MM.1S (cell line): Measurements from ENCODE around the gene TECRL.

Experiments
- DNase-seq: peaks from one replicate; pipeline ENCODE4 v3.0.0-alpha.2; 2015
- H2AFZ ChIP-seq: fragments of 300-600 bp; sonication (generic); 2 replicates; pipeline ENCODE4 v1.6.0; 2016; ENCODE audit warnings: antibody characterized with exemption, low read length
- H3F3A ChIP-seq: fragments of 300-600 bp; sonication (generic); 2 replicates; pipeline ENCODE4 v1.6.1; 2016; ENCODE audit warnings: mild to moderate bottlenecking, antibody characterized with exemption, low read length, moderate library complexity, mixed read lengths; ENCODE audit not compliant: insufficient read depth
- H3K27ac ChIP-seq: fragments of 300-600 bp; sonication (generic); 2 replicates; pipeline ENCODE4 v1.5.1; 2016; ENCODE audit warnings: mild to moderate bottlenecking, low read length
- H3K27me3 ChIP-seq: fragments of 300-600 bp; sonication (generic); replicated peaks from 2 replicates; pipeline ENCODE4 v1.6.0; 2016; ENCODE audit warnings: low read length; ENCODE audit not compliant: insufficient read depth
- H3K36me3 ChIP-seq: fragments of 300-600 bp; sonication (generic); replicated peaks from 2 replicates; pipeline ENCODE4 v1.6.1; 2016; ENCODE audit warnings: mild to moderate bottlenecking, low read length, mixed read lengths; ENCODE audit not compliant: insufficient read depth
- H3K4me1 ChIP-seq: fragments of 300-600 bp; sonication (generic); 2 replicates; pipeline ENCODE4 v1.6.1; 2016; ENCODE audit warnings: low read length, mixed read lengths
- H3K4me2 ChIP-seq: fragments of 300-600 bp; sonication (generic); 2 replicates; pipeline ENCODE4 v1.6.0; 2016; ENCODE audit warnings: low read depth, low read length
- H3K4me3 ChIP-seq: fragments of 300-600 bp; sonication (generic); 2 replicates; pipeline ENCODE4 v1.5.1; 2016; ENCODE audit warnings: low read length, mixed read lengths
- H3K79me2 ChIP-seq: fragments of 300-600 bp; sonication (generic); 2 replicates; pipeline ENCODE4 v1.6.1; 2016; ENCODE audit warnings: mixed run types, low read length, mixed read lengths
- H3K9ac ChIP-seq: fragments of 300-600 bp; sonication (generic); 2 replicates; pipeline ENCODE4 v1.6.1; 2016; ENCODE audit warnings: low read length, mixed read lengths
- H3K9me2 ChIP-seq: fragments of 300-600 bp; sonication (generic); replicated peaks from 2 replicates; pipeline ENCODE4 v1.6.1; 2016; ENCODE audit warnings: mild to moderate bottlenecking, low read length, mixed read lengths; ENCODE audit not compliant: insufficient read depth
- H3K9me3 ChIP-seq: fragments of 300-600 bp; sonication (generic); replicated peaks from 2 replicates; pipeline ENCODE4 v1.6.1; 2016; ENCODE audit warnings: mild to moderate bottlenecking, low read length, mixed read lengths; ENCODE audit not compliant: insufficient read depth
- H4K20me1 ChIP-seq: fragments of 300-600 bp; sonication (generic); 2 replicates; pipeline ENCODE4 v1.6.1; 2016; ENCODE audit warnings: mild to moderate bottlenecking, low read length, moderate library complexity, mixed read lengths; ENCODE audit not compliant: insufficient read depth
- EZH2 ChIP-seq: fragments of 300-600 bp; sonication (generic); optimal IDR thresholded peaks from 2 replicates; pipeline ENCODE3; 2017; ENCODE audit warnings: low read depth, mild to moderate bottlenecking, antibody characterized with exemption, low read length, mixed read lengths
- EZH2phosphoT487 ChIP-seq: fragments of 300-600 bp; sonication (generic); IDR thresholded peaks from 2 replicates; pipeline ENCODE4 v1.6.1; 2018; ENCODE audit warnings: antibody characterized with exemption, low read length
- TF ChIP-seq, protein P1 (sequence below): fragments of 300-600 bp; sonication (generic); IDR thresholded peaks from 2 replicates; pipeline ENCODE4 v1.5.1; 2016; ENCODE audit warnings: antibody characterized with exemption, low read length, mixed read lengths

Gene TECRL

DNA sequence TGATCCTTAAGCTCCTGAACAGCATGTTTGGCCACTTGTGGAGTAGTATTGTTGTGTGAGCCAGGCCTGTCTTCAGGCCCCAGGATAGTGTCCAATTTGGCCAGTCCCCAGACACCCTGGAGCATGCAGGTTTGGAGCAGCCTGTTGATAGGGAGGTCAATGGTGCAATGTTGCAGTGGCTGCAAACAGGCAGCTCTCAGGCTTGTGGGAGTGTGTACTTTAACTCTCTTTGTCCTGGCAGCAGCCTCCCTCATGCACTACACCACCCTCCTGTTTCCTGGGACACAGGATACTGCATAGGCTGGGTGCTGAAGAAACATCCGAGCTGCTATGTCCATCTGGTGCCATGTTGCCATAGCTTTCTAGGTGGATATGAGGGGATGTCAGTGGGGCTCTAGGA, 24.0 kb downstream of the TECRL start:
- H3K27ac ChIP-seq, result no peak overlapping the region
- H3K36me3 ChIP-seq, result no peaks in the 10 kb centered on the region
- TF ChIP-seq EZH2 (no peak), EZH2phosphoT487 (no peak)
- TF ChIP-seq, protein P1, sequence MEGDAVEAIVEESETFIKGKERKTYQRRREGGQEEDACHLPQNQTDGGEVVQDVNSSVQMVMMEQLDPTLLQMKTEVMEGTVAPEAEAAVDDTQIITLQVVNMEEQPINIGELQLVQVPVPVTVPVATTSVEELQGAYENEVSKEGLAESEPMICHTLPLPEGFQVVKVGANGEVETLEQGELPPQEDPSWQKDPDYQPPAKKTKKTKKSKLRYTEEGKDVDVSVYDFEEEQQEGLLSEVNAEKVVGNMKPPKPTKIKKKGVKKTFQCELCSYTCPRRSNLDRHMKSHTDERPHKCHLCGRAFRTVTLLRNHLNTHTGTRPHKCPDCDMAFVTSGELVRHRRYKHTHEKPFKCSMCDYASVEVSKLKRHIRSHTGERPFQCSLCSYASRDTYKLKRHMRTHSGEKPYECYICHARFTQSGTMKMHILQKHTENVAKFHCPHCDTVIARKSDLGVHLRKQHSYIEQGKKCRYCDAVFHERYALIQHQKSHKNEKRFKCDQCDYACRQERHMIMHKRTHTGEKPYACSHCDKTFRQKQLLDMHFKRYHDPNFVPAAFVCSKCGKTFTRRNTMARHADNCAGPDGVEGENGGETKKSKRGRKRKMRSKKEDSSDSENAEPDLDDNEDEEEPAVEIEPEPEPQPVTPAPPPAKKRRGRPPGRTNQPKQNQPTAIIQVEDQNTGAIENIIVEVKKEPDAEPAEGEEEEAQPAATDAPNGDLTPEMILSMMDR, result no peak
- no peaks in the 10 kb centered on the region for H3K9me2 ChIP-seq
- no peaks in the 10 kb centered on the region for H3K27me3 ChIP-seq
- DNase-seq, result no peak
- no peak overlapping the region for H3K9ac ChIP-seq
- H3K4me1 ChIP-seq, result no peaks in the 10 kb centered on the region
- H3K79me2 ChIP-seq, result no peaks in the 10 kb centered on the region
- H3K9me3 ChIP-seq, result no peaks in the 10 kb centered on the region
- H3F3A ChIP-seq, result no peaks in the 10 kb centered on the region
- H4K20me1 ChIP-seq, result no peaks in the 10 kb centered on the region
- no peak overlapping the region for H2AFZ ChIP-seq
- no peak overlapping the region for H3K4me3 ChIP-seq
- no peak overlapping the region for H3K4me2 ChIP-seq

GRCh38 chr4:64384237-64385203, 24.7 kb downstream of the TECRL start:
- no peaks in the 10 kb centered on the region for H4K20me1 ChIP-seq
- H3K4me3 ChIP-seq, result no peak overlapping the region
- no peak overlapping the region for H2AFZ ChIP-seq
- H3K79me2 ChIP-seq, result no peaks in the 10 kb centered on the region
- no peaks in the 10 kb centered on the region for H3F3A ChIP-seq
- no peaks in the 10 kb centered on the region for H3K27me3 ChIP-seq
- DNase-seq, result no peak
- H3K36me3 ChIP-seq, result no peaks in the 10 kb centered on the region
- H3K4me2 ChIP-seq, result no peak overlapping the region
- TF ChIP-seq EZH2 (no peak), EZH2phosphoT487 (no peak)
- TF ChIP-seq, protein P1, result no peak
- no peak overlapping the region for H3K27ac ChIP-seq
- H3K4me1 ChIP-seq, result no peaks in the 10 kb centered on the region
- no peaks in the 10 kb centered on the region for H3K9me3 ChIP-seq
- H3K9me2 ChIP-seq, result no peaks in the 10 kb centered on the region
- H3K9ac ChIP-seq, result no peak overlapping the region

DNA sequence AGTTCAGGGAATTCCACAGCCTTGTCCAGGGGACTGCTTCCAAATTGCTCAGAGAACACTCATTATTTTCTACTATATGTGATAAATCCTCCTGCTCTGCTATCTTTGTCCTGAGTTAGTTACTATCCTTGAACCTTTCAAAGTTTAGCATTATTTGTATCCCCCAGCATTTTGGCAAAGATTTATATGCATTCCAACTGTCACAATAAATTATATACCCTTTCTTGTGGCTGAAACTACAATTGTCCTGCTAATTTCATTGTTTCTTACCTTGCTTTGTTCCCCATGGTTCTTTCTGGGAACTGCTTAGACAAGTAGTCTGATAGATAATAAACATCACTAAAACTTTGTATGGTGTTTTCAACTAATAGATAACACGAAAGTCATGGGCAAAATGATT, 40.5 kb downstream of the TECRL start:
- Histone ChIP-seq H3K4me3 (no peak overlapping the region), H3K27ac (no peak overlapping the region), H3K4me2 (no peak overlapping the region), H2AFZ (no peak overlapping the region), H3K36me3 (no peaks in the 10 kb centered on the region), H3K27me3 (no peaks in the 10 kb centered on the region), H3K79me2 (no peaks in the 10 kb centered on the region), H3K9ac (no peak overlapping the region), H3F3A (no peaks in the 10 kb centered on the region), H3K9me2 (no peaks in the 10 kb centered on the region), H3K4me1 (no peaks in the 10 kb centered on the region), H3K9me3 (no peaks in the 10 kb centered on the region), H4K20me1 (no peaks in the 10 kb centered on the region)
- no peak for TF ChIP-seq EZH2
- TF ChIP-seq, protein P1, result no peak
- DNase-seq, result no peak
